ENCODE results near the gene UGCG. TPM values are rescaled to one million over a fixed set of nuclear protein-coding genes. Genes with fewer than 3 reads are reported as not detected.

UGCG gene
- total and polyA plus RNA-seq, 12 donors = 11.1 to 42.6 (median 13.6) TPM

GRCh38 chr9:111937781-111938426, 41.3 kb downstream of the UGCG start:
- DNase-seq (peak; percentile 16 to 18), ATAC-seq (peak in 7 of 8 donors; percentile 38 to 80 (median 56))
- TF ChIP-seq, protein P1, sequence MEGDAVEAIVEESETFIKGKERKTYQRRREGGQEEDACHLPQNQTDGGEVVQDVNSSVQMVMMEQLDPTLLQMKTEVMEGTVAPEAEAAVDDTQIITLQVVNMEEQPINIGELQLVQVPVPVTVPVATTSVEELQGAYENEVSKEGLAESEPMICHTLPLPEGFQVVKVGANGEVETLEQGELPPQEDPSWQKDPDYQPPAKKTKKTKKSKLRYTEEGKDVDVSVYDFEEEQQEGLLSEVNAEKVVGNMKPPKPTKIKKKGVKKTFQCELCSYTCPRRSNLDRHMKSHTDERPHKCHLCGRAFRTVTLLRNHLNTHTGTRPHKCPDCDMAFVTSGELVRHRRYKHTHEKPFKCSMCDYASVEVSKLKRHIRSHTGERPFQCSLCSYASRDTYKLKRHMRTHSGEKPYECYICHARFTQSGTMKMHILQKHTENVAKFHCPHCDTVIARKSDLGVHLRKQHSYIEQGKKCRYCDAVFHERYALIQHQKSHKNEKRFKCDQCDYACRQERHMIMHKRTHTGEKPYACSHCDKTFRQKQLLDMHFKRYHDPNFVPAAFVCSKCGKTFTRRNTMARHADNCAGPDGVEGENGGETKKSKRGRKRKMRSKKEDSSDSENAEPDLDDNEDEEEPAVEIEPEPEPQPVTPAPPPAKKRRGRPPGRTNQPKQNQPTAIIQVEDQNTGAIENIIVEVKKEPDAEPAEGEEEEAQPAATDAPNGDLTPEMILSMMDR (IDR thresholded peaks at IDR 0.05) = no peak
- intact Hi-C loops (cut with DNase I) = no loop called here
- H3K4me1 ChIP-seq = peaks cover 0 to 38% (median 13%) of the 10 kb centered on the region in 9 donors
- no peak overlapping the region for H3K4me3 ChIP-seq
- H3K27me3 ChIP-seq = no peaks in the 10 kb centered on the region
- WGBS, 2 donors = 50 to 64% methylated on average over 12 of the region's 12 CpGs
- peaks cover 0 to 37% (median 5%) of the 10 kb centered on the region in 9 donors for H3K36me3 ChIP-seq
- H3K27ac ChIP-seq = peak overlapping the region in 5 of 10 donors; percentile 2 to 80 (median 9)
- H3K9me3 ChIP-seq = no peaks in the 10 kb centered on the region

- DNase-seq (no peak), ATAC-seq (peak in 2 of 8 donors; percentile 28 to 61)
- H3K4me1 ChIP-seq = peaks cover 0 to 38% (median 13%) of the 10 kb centered on the region in 9 donors
- TF ChIP-seq, protein P1 (IDR thresholded peaks at IDR 0.05) = no peak
- no peaks in the 10 kb centered on the region for H3K27me3 ChIP-seq
- 91% methylated on average over 4 of the region's 4 CpGs for WGBS, 2 donors
- H3K27ac ChIP-seq = peak overlapping the region in 3 of 10 donors; percentile 2 to 80 (median 43)
- H3K9me3 ChIP-seq = no peaks in the 10 kb centered on the region
- intact Hi-C loops (cut with DNase I) = no loop called here
- peaks cover 0 to 32% (median 1%) of the 10 kb centered on the region in 9 donors for H3K36me3 ChIP-seq
- no peak overlapping the region for H3K4me3 ChIP-seq
Measured at GRCh38 chr9:111938427-111938800, 41.8 kb downstream of the UGCG start.

GRCh38 chr9:111939322-111939721, 42.7 kb downstream of the UGCG start:
- TF ChIP-seq, protein P1 (IDR thresholded peaks at IDR 0.05) = no peak
- Histone ChIP-seq H3K4me3 (no peak overlapping the region), H3K27me3 (no peaks in the 10 kb centered on the region), H3K27ac (peak overlapping the region in 1 of 10 donors; percentile 80), H3K4me1 (peaks cover 0 to 43% (median 13%) of the 10 kb centered on the region in 9 donors), H3K9me3 (no peaks in the 10 kb centered on the region), H3K36me3 (peaks cover 0 to 23% (median 0%) of the 10 kb centered on the region in 9 donors)
- no peak for ATAC-seq
- DNase-seq = no peak
- intact Hi-C loops (cut with DNase I) = no loop called here
- 94 to 96% methylated on average over 2 of the region's 2 CpGs for WGBS, 2 donors

DNA sequence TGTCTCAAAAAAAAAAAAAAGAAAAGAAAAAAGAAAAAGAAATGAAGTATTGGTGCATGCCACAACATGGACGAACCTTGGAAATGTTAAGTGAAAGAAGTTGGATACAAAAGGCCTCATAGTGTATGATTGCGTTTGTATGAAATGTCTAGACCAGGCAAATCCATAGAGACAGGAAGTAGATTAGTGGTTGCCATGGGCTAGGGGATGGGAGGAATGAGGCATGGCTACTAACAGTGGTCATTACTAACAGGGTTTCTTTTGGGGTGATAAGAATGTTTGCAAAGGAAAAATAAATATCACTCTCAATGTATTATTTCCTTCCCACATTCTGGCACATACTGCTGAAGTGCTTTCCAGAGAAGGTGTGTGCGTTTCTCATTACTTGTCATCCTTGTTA, 44.1 kb downstream of the UGCG start:
- no peak overlapping the region for H3K4me3 ChIP-seq
- ATAC-seq (no peak), DNase-seq (no peak)
- H3K27me3 ChIP-seq = no peaks in the 10 kb centered on the region
- intact Hi-C loops (cut with DNase I) = no loop called here
- 88 to 90% methylated on average over 3 of the region's 3 CpGs for WGBS, 2 donors
- no peaks in the 10 kb centered on the region for H3K9me3 ChIP-seq
- no peak overlapping the region for H3K27ac ChIP-seq
- TF ChIP-seq, protein P1 (IDR thresholded peaks at IDR 0.05) = no peak
- peaks cover 0 to 9% (median 0%) of the 10 kb centered on the region in 9 donors for H3K36me3 ChIP-seq
- peaks cover 0 to 55% (median 13%) of the 10 kb centered on the region in 9 donors for H3K4me1 ChIP-seq

Data from heart right ventricle (tissue), 16 donors.